Mesothelial cell of epicardium (in vitro differentiated cells): ENCODE results near the gene TCHH. TPM values are rescaled to one million over a fixed set of nuclear protein-coding genes. Genes with fewer than 3 reads are reported as not detected.

Source experiments
- DNase-seq, 2 experiments: peaks; one replicate each; pipeline ENCODE4 v3.0.0; 2021; ENCODE audit warnings: low spot score in 2 of 2; ENCODE audit not compliant: unreplicated experiment in 2 of 2
- H3K27ac Mint-ChIP-seq: 2 replicates; pipeline ENCODE4 v1.8.0; 2021; ENCODE audit warnings: mixed read lengths
- H3K27me3 Mint-ChIP-seq: 2 replicates; pipeline ENCODE4 v1.8.0; 2021; ENCODE audit warnings: low read depth, mixed read lengths
- H3K36me3 Mint-ChIP-seq: 2 replicates; pipeline ENCODE4 v1.8.0; 2021; ENCODE audit warnings: mixed read lengths
- H3K4me1 Mint-ChIP-seq: 2 replicates; pipeline ENCODE4 v1.8.0; 2021; ENCODE audit warnings: mixed read lengths
- H3K4me3 Mint-ChIP-seq: 2 replicates; pipeline ENCODE4 v1.8.0; 2021; ENCODE audit warnings: mild to moderate bottlenecking, moderate library complexity, mixed read lengths
- H3K9me3 Mint-ChIP-seq: 2 replicates; pipeline ENCODE4 v1.8.0; 2021; ENCODE audit warnings: mixed read lengths
- total RNA-seq: library from RNA; stranded (reverse); gene quantifications from 3 replicates; pipeline ENCODE4 v1.2.1, GENCODE V29; 2021
- TF ChIP-seq, protein P1 (sequence below): fragments of 200-600 bp; sonication (generic); IDR thresholded peaks from one replicate; pipeline ENCODE4 v1.5.0; 2021; ENCODE audit warnings: antibody characterized with exemption; ENCODE audit not compliant: unreplicated experiment

TCHH gene
- total RNA-seq, 1 donor from 2014 or later, result not detected

DNA sequence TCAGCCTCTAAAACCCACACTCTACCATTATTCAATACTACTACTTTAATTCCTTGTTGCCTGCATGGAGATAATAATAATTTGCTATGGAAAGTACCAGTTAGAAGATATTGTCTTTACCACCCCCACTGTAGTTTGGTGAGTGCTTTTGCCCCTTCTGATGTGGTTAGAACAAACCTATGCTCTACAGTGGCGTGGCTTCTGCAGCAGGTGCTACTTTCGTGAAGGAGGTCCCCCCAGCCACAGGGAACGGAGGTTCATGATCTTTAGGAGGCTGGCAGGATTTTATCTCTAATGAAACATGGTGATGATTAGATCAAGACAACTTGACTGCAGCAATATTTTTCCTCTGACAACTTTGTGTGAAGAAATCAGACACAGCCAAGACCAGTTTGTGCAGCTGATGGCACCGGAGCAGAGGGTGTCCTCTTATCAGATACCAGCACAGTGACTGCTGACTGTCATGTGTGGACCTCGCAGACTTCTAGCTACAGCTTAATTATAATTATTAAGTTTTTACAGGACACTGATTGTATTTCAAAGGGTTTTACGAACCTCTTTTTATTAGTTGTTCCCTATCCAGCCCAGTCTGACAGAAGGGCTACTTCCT lies 10.7 kb upstream of the TCHH start:
- H3K4me3 Mint-ChIP-seq, result no peak overlapping the region
- no peak for DNase-seq
- no peaks in the 10 kb centered on the region for H3K27me3 Mint-ChIP-seq
- no peaks in the 10 kb centered on the region for H3K36me3 Mint-ChIP-seq
- H3K27ac Mint-ChIP-seq, result no peak overlapping the region
- H3K4me1 Mint-ChIP-seq, result no peaks in the 10 kb centered on the region
- peaks cover 62% of the 10 kb centered on the region for H3K9me3 Mint-ChIP-seq
- TF ChIP-seq, protein P1, sequence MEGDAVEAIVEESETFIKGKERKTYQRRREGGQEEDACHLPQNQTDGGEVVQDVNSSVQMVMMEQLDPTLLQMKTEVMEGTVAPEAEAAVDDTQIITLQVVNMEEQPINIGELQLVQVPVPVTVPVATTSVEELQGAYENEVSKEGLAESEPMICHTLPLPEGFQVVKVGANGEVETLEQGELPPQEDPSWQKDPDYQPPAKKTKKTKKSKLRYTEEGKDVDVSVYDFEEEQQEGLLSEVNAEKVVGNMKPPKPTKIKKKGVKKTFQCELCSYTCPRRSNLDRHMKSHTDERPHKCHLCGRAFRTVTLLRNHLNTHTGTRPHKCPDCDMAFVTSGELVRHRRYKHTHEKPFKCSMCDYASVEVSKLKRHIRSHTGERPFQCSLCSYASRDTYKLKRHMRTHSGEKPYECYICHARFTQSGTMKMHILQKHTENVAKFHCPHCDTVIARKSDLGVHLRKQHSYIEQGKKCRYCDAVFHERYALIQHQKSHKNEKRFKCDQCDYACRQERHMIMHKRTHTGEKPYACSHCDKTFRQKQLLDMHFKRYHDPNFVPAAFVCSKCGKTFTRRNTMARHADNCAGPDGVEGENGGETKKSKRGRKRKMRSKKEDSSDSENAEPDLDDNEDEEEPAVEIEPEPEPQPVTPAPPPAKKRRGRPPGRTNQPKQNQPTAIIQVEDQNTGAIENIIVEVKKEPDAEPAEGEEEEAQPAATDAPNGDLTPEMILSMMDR, result no peak

DNA sequence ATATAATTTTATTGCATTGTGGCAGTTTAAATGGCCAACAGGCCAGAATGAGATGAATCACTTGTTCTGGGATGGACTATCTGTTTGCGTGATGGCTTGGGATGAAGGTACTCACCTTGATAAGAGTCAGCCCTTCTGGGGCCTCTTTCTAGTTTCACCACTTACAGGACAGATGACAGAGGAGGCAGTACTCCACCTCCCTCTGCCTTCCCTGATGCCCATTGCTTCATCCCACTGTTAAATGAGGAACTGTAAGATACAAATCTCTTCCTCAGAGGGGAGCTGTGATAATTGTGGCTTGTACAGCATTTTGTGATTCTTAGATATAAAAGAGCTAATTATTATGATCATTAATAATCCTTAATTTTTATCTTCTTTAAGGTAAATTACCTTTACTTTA lies 3.7 kb upstream of the TCHH start:
- TF ChIP-seq, protein P1, result no peak
- peaks cover 48% of the 10 kb centered on the region for H3K9me3 Mint-ChIP-seq
- H3K27me3 Mint-ChIP-seq, result peaks cover 4% of the 10 kb centered on the region
- no peak overlapping the region for H3K27ac Mint-ChIP-seq
- no peak for DNase-seq
- H3K4me3 Mint-ChIP-seq, result no peak overlapping the region
- H3K36me3 Mint-ChIP-seq, result no peaks in the 10 kb centered on the region
- no peaks in the 10 kb centered on the region for H3K4me1 Mint-ChIP-seq

DNA sequence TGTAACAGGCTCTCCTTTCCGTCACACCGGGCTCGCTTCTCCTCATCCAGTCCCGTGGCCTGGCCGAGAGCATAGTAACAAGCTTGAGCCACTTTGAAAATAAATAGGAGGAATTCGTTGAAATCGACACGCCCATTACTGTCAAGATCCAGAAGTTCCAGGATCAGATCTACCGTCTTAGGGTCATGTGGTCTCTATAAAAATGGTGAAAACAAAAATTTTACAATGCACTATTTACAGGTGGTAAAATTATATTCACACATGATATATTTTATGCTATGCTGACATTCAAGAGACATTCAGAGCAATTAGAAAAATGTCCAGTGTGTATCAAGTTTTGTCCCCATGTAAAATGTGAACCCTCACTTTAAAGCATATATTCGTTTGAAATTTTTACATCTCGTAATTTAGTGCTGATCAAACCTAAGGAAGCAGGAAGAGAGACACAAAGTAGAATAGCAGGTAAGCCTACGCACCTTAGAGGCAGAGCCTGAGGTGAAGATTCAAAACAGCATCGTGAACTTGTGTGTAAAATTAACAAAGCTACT lies 2.3 kb downstream of the TCHH start:
- no peaks in the 10 kb centered on the region for H3K4me1 Mint-ChIP-seq
- H3K36me3 Mint-ChIP-seq, result no peaks in the 10 kb centered on the region
- H3K9me3 Mint-ChIP-seq, result peaks cover 15% of the 10 kb centered on the region
- TF ChIP-seq, protein P1, result no peak
- no peak overlapping the region for H3K4me3 Mint-ChIP-seq
- no peak for DNase-seq
- H3K27ac Mint-ChIP-seq, result no peak overlapping the region
- peaks cover 4% of the 10 kb centered on the region for H3K27me3 Mint-ChIP-seq

DNA sequence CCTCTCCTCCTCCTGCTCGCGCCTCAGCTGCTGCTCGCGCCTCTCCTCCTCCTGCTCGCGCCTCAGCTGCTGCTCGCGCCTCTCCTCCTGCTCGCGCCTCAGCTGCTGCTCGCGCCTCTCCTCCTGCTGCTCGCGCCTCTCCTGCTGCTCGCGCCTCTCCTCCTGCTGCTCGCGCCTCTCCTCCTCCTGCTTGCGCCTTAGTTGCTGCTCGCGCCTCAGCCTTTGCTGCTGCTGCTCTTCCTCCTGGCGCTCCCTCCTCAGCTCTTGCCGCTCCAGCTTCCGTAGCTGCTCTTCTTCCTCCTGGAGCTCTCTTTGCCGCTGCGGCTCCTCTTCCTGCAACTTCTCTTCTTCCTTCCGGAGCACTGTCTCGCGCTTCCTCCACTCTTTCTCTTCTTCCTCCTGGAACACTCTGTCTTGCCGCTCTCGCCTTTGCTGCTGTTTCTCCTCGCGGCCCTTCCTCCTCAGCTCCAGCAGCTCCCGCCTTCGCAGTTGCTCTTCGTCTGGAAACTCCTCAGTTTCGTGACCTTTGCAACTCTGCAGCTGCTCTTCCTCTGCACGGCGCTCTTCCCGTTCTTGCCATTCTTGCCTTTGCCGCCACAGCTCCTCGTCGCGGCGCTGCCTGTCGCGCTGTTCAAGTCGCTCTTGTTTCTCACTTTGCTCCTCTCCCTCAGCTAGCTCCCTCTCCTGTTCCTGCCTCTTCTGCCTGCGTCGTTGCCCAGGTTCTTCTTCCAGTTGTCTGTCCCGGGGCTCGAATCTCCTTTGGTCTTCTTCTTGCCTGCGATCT lies 3.0 kb downstream of the TCHH start:
- TF ChIP-seq, protein P1, result no peak
- Mint-ChIP-seq H3K4me3 (no peak overlapping the region), H3K9me3 (peaks cover 17% of the 10 kb centered on the region), H3K27ac (no peak overlapping the region), H3K4me1 (no peaks in the 10 kb centered on the region), H3K27me3 (peaks cover 4% of the 10 kb centered on the region), H3K36me3 (no peaks in the 10 kb centered on the region)
- no peak for DNase-seq

DNA sequence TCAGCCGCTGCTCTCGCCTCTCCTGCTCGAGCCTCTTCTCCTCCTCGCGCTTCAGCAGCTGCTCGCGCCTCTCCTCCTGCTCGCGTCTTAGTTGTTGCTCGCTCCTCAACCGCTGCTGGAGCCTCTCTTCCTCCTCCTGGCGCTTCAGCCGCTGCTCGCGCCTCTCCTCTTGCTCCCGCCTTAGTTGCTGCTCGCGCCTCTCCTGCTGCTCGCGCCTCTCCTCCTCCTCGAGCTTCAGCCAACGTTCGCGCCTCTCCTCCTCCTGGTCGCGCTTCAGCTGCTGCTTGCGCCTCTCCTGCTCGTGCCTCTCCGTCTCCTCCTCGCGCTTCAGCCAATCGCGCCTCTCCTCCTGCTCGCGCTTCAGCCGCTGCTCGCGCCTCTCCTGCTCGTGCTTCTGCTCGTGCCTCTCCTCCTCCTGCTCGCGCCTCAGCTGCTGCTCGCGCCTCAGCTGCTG lies 3.7 kb downstream of the TCHH start:
- peaks cover 13% of the 10 kb centered on the region for H3K9me3 Mint-ChIP-seq
- no peaks in the 10 kb centered on the region for H3K4me1 Mint-ChIP-seq
- H3K27me3 Mint-ChIP-seq, result peaks cover 4% of the 10 kb centered on the region
- DNase-seq, result no peak
- no peaks in the 10 kb centered on the region for H3K36me3 Mint-ChIP-seq
- TF ChIP-seq, protein P1, result no peak
- no peak overlapping the region for H3K27ac Mint-ChIP-seq
- no peak overlapping the region for H3K4me3 Mint-ChIP-seq
